ENCODE measurements around the gene DNAJB8. TPM values are rescaled to one million over a fixed set of nuclear protein-coding genes. Genes with fewer than 3 reads are reported as not detected.

DNAJB8 gene
- total RNA-seq, 1 experiment from 2014 or later = not detected

DNA sequence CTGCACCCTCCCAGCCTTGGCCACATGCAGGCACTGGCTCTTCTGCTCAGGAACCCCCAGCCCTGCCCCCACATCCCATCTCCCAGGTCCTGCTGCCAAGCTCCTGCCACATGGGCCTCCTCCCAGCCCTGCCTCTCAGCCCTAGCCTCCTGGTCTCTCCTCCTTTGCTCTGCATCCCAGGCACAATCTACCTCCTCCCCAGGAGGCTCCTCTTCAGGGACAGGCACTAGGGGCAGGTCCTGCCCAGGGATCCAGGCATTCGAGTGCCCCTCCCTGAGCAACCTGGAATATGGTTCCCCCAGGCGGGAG, 12.4 kb downstream of the DNAJB8 start:
- peaks cover 0 to 2% of the 10 kb centered on the region in 2 experiments; a peak in 1 of 5 replicates for H3K9me3 Mint-ChIP-seq
- no peak for DNase-seq
- no peak overlapping the region for H4K8ac ChIP-seq (replicated peaks; ENCODE audit: insufficient read length, low read depth, low read length)
- H3T11ph ChIP-seq (ENCODE audit: low read length) = no peak overlapping the region
- no peak overlapping the region for H2BK20ac ChIP-seq (ENCODE audit: low read depth, low read length, poor library complexity, severe bottlenecking)
- TF ChIP-seq, protein P1, sequence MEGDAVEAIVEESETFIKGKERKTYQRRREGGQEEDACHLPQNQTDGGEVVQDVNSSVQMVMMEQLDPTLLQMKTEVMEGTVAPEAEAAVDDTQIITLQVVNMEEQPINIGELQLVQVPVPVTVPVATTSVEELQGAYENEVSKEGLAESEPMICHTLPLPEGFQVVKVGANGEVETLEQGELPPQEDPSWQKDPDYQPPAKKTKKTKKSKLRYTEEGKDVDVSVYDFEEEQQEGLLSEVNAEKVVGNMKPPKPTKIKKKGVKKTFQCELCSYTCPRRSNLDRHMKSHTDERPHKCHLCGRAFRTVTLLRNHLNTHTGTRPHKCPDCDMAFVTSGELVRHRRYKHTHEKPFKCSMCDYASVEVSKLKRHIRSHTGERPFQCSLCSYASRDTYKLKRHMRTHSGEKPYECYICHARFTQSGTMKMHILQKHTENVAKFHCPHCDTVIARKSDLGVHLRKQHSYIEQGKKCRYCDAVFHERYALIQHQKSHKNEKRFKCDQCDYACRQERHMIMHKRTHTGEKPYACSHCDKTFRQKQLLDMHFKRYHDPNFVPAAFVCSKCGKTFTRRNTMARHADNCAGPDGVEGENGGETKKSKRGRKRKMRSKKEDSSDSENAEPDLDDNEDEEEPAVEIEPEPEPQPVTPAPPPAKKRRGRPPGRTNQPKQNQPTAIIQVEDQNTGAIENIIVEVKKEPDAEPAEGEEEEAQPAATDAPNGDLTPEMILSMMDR (conservative IDR thresholded peaks at IDR 0.05) = no peak
- no peak overlapping the region for H2BK120ac ChIP-seq (ENCODE audit: low read depth, low read length, poor library complexity, severe bottlenecking)
- H2AK5ac ChIP-seq (ENCODE audit: insufficient read length, low read length) = no peak overlapping the region
- no peaks in the 10 kb centered on the region for H4K20me1 ChIP-seq (ENCODE audit: control insufficient read depth, insufficient read depth, insufficient read length)
- H3K14ac ChIP-seq (ENCODE audit: insufficient read depth, low read length) = no peak overlapping the region
- no peak overlapping the region for H2BK12ac ChIP-seq (ENCODE audit: insufficient read length, low read depth, low read length)
- no peaks in the 10 kb centered on the region for H3K23me2 ChIP-seq (ENCODE audit: insufficient read length, low read depth, low read length, poor library complexity, severe bottlenecking)
- H4K91ac ChIP-seq (ENCODE audit: insufficient read length, low read depth, low read length) = no peak overlapping the region
- no peaks in the 10 kb centered on the region for H3K79me2 ChIP-seq (ENCODE audit: insufficient read depth, low read length)
- H3K9me3 ChIP-seq (ENCODE audit: control insufficient read depth, low read depth, low read length) = no peaks in the 10 kb centered on the region
- no peaks in the 10 kb centered on the region for H3K79me1 ChIP-seq (ENCODE audit: insufficient read depth, low read depth, low read length, poor library complexity, severe bottlenecking)
- H3K36me3 Mint-ChIP-seq (ENCODE audit: insufficient read depth in 1 of 3, low read depth in 3 of 3) = no peaks in the 10 kb centered on the region
- H3K56ac ChIP-seq (ENCODE audit: insufficient read length, low read depth, low read length) = no peak overlapping the region
- no peaks in the 10 kb centered on the region for H3K4me1 ChIP-seq (ENCODE audit: insufficient read depth, low read length)
- H3K23ac ChIP-seq (ENCODE audit: insufficient read length, low read depth, low read length) = no peak overlapping the region
- no peak overlapping the region for H3K27ac ChIP-seq (ENCODE audit: insufficient read length, low read depth, low read length)
- H3K4me1 Mint-ChIP-seq = peaks cover 0 to 6% of the 10 kb centered on the region in 2 experiments; a peak in 1 of 4 replicates
- H2BK15ac ChIP-seq (ENCODE audit: low read depth, low read length) = no peak overlapping the region
- no peak overlapping the region for H3K4ac ChIP-seq (ENCODE audit: low read depth, low read length)
- H3K27me3 Mint-ChIP-seq (ENCODE audit: low read depth) = peaks cover 79% of the 10 kb centered on the region
- H3K4me2 ChIP-seq (ENCODE audit: insufficient read depth, insufficient read length, low read length) = no peak overlapping the region
- no peak overlapping the region for H3K27ac Mint-ChIP-seq
- H4K5ac ChIP-seq (ENCODE audit: insufficient read length, low read depth, low read length) = no peak overlapping the region
- H3K9ac ChIP-seq (ENCODE audit: extremely low read depth, insufficient read length, low read length) = no peak overlapping the region
- H2AFZ ChIP-seq (ENCODE audit: low read length) = no peak overlapping the region
- no peak overlapping the region for H2BK5ac ChIP-seq (ENCODE audit: insufficient read length, low read length)
- H3K18ac ChIP-seq (ENCODE audit: insufficient read length, low read depth, low read length) = no peak overlapping the region
- no CpG with 5 or more reads among the region's 2 CpGs for WGBS (ENCODE audit: extremely low coverage, insufficient read length, low lambda C conversion rate)
- no peaks in the 10 kb centered on the region; the same call in 1 of the 2 replicates for H3K27me3 ChIP-seq (ENCODE audit: insufficient read depth, low read length)
- H3K4me3 Mint-ChIP-seq = no peak overlapping the region

All from H9 (cell line).